ENCODE results near the gene SPEF2.

DNA sequence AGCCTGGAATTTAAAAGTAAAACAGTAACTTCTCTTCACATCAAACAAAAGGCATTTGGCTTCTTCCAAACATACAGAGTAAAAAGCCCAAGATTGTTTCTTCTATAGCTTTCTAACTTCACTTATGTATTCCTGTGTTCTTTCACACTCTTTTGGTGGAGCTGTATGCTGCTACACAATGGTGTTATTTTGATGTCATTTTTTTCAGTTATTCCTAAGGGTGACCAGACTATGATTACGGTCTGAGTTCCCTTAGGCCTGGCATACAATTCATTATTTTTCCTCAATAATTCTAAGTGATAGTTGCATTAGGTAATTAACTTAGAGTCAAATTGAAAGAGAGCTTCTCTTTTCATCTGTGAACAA is 172.8 kb downstream of the SPEF2 start:
- TF ChIP-seq, protein P1, sequence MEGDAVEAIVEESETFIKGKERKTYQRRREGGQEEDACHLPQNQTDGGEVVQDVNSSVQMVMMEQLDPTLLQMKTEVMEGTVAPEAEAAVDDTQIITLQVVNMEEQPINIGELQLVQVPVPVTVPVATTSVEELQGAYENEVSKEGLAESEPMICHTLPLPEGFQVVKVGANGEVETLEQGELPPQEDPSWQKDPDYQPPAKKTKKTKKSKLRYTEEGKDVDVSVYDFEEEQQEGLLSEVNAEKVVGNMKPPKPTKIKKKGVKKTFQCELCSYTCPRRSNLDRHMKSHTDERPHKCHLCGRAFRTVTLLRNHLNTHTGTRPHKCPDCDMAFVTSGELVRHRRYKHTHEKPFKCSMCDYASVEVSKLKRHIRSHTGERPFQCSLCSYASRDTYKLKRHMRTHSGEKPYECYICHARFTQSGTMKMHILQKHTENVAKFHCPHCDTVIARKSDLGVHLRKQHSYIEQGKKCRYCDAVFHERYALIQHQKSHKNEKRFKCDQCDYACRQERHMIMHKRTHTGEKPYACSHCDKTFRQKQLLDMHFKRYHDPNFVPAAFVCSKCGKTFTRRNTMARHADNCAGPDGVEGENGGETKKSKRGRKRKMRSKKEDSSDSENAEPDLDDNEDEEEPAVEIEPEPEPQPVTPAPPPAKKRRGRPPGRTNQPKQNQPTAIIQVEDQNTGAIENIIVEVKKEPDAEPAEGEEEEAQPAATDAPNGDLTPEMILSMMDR (conservative IDR thresholded peaks at IDR 0.05) = no peak
- TF ChIP-seq ZFX (IDR thresholded peaks at IDR 0.05) = no peak

Measured in C4-2B (cell line).